HEK293 (cell line): ENCODE results near the gene SYNE3.

Source experiments
- CTCF ChIA-PET: fragments of 350-600 bp; formaldehyde crosslinking; extraction: SDS; loops from one replicate; lab custom pipeline; 2021; ENCODE audit warnings: antibody characterized with exemption; lab: Yijun Ruan, JAX
- POLR2A ChIA-PET: fragments of 300-600 bp; formaldehyde crosslinking; extraction: SDS; loops from one replicate; lab custom pipeline; 2020; ENCODE audit warnings: antibody characterized with exemption, inconsistent platforms; lab: Yijun Ruan, JAX
- H3K27ac ChIP-seq: fragments of 200-500 bp; sonication (Bioruptor generic); 2 replicates; pipeline ENCODE4 v1.5.1; 2014; ENCODE audit warnings: low read depth, low read length, control low read depth, inconsistent platforms; ENCODE audit errors: extremely low read depth
- H3K36me3 ChIP-seq, 2 experiments: fragments of 200-500 bp in 1 of 2; sonication (Bioruptor generic) in 1 of 2; 1 replicate in 1 of 2; 2 replicates in 1 of 2; pipeline ENCODE4 v1.5.1; 2014 to 2017; ENCODE audit warnings: inconsistent platforms in 2 of 2, low read length in 2 of 2; ENCODE audit not compliant: control insufficient read depth in 2 of 2, insufficient read depth in 1 of 2
- H3K4me1 ChIP-seq: fragments of 200-500 bp; sonication (Bioruptor generic); 2 replicates; pipeline ENCODE4 v1.5.1; 2014; ENCODE audit warnings: mild to moderate bottlenecking, low read length, inconsistent platforms; ENCODE audit not compliant: control insufficient read depth, insufficient read depth
- H3K4me3 ChIP-seq: 2 replicates; pipeline ENCODE4 v1.5.1; 2011; ENCODE audit warnings: low read depth, mild to moderate bottlenecking, control low read depth, low read length, moderate library complexity
- H3K9me3 ChIP-seq: fragments of 200-500 bp; sonication (Bioruptor generic); 2 replicates; pipeline ENCODE4 v1.5.1; 2014; ENCODE audit warnings: low read depth, low read length, inconsistent platforms; ENCODE audit not compliant: control insufficient read depth, insufficient read depth
- EGR2 ChIP-seq: fragments of 450-650 bp; formaldehyde crosslinking; IDR thresholded peaks from 2 replicates; pipeline ENCODE4 v1.5.1; 2016; ENCODE audit warnings: low read depth, missing biosample characterization, missing genetic modification characterization
- HOXC10 ChIP-seq: sonication (generic); formaldehyde crosslinking; IDR thresholded peaks from 2 replicates; pipeline ENCODE4 v1.8.1; 2023; ENCODE audit warnings: mild to moderate bottlenecking, missing genetic modification reagents
- ZBTB21 ChIP-seq: fragments of 450-650 bp; formaldehyde crosslinking; IDR thresholded peaks from 2 replicates; pipeline ENCODE4 v1.5.1; 2017; ENCODE audit warnings: missing biosample characterization, missing genetic modification characterization
- ZNF140 ChIP-seq: fragments of 450-650 bp; formaldehyde crosslinking; IDR thresholded peaks from 2 replicates; pipeline ENCODE4 v1.5.1; 2016; ENCODE audit warnings: missing biosample characterization, missing genetic modification characterization
- ZNF175 ChIP-seq: fragments of 450-650 bp; formaldehyde crosslinking; IDR thresholded peaks from 2 replicates; pipeline ENCODE4 v1.5.1; 2016; ENCODE audit warnings: missing biosample characterization, missing genetic modification characterization
- TF ChIP-seq, protein P1 (sequence below): fragments of 450-650 bp; formaldehyde crosslinking; IDR thresholded peaks from 2 replicates; pipeline ENCODE4 v1.5.1; 2017; ENCODE audit warnings: missing biosample characterization, missing genetic modification characterization
- TF ChIP-seq, protein P2 (sequence below): IDR thresholded peaks from 2 replicates; pipeline ENCODE4 v1.6.1; 2011; ENCODE audit warnings: mild to moderate bottlenecking, low read depth, low read length, borderline replicate concordance
- TF ChIP-seq, protein P3 (sequence below): fragments of 450-650 bp; formaldehyde crosslinking; IDR thresholded peaks from 2 replicates; pipeline ENCODE4 v1.5.1; 2016; ENCODE audit warnings: missing biosample characterization, missing genetic modification characterization, borderline replicate concordance
- TF ChIP-seq, protein P4 (sequence below): fragments of 450-650 bp; formaldehyde crosslinking; IDR thresholded peaks from 2 replicates; pipeline ENCODE4; 2016; ENCODE audit warnings: missing biosample characterization, missing genetic modification characterization
- TF ChIP-seq, protein P5 (sequence below): fragments of 450-650 bp; formaldehyde crosslinking; IDR thresholded peaks from 2 replicates; pipeline ENCODE4 v1.5.0; 2017; ENCODE audit warnings: missing biosample characterization, missing genetic modification characterization, borderline replicate concordance

The SYNE3 gene

DNA sequence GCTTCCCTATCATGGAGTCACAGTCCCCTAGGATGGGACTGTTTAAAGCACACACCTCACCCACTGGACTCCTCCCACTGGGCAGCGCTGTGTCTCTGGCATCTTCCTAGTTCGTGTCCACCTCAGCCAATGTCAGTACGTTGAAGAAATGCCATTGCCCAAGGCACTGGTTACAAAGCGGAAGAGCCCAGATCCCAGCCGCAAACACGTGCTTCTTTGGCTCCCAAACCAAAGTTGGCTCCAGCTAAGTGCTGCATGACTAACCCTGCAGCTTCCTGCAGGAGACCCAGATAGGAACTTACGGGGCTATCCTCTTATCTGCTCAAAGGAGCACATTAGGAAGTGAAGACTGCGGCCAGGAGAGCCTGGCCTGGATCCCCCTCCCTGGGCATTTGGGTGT, 9.3 kb downstream of the SYNE3 start (continued):
- TF ChIP-seq, protein P1, sequence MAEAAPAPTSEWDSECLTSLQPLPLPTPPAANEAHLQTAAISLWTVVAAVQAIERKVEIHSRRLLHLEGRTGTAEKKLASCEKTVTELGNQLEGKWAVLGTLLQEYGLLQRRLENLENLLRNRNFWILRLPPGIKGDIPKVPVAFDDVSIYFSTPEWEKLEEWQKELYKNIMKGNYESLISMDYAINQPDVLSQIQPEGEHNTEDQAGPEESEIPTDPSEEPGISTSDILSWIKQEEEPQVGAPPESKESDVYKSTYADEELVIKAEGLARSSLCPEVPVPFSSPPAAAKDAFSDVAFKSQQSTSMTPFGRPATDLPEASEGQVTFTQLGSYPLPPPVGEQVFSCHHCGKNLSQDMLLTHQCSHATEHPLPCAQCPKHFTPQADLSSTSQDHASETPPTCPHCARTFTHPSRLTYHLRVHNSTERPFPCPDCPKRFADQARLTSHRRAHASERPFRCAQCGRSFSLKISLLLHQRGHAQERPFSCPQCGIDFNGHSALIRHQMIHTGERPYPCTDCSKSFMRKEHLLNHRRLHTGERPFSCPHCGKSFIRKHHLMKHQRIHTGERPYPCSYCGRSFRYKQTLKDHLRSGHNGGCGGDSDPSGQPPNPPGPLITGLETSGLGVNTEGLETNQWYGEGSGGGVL (tag by site-specific recombination): no peak
- no peak for TF ChIP-seq EGR2
- TF ChIP-seq, protein P2, sequence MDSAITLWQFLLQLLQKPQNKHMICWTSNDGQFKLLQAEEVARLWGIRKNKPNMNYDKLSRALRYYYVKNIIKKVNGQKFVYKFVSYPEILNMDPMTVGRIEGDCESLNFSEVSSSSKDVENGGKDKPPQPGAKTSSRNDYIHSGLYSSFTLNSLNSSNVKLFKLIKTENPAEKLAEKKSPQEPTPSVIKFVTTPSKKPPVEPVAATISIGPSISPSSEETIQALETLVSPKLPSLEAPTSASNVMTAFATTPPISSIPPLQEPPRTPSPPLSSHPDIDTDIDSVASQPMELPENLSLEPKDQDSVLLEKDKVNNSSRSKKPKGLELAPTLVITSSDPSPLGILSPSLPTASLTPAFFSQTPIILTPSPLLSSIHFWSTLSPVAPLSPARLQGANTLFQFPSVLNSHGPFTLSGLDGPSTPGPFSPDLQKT: no peak

DNA sequence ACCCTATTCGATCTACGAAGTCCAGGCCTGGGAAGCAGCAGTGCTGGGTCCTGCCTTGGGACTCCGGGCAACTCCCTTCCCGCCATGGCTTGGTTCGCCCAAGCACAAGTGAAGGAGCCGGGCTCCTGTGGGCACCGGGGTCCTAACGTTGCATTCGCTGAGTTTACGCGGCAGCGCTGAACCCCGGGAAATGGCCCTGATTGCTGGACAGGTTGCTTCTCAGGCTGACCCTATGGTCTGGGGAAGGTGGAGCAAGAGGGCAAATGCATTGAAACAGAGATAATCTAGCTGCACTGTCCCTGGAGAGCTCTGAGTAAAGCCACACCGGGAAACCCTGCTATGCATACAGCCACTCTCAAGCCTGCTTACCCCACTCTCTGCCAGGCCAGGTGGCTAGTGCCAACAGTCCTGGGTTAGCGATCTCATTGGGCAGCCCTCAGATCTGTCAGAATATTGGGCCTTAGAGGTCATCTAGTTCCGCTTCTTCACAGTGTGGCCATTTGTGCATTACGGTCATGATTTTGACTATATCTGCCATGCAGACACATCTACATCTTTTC, 11.3 kb downstream of the SYNE3 start:
- POLR2A ChIA-PET: no interaction called here
- no peak overlapping the region for H3K27ac ChIP-seq
- TF ChIP-seq EGR2 (no peak), HOXC10 (CRISPR knock-in tag) (no peak), ZNF140 (tag by site-specific recombination) (no peak), ZNF175 (tag by site-specific recombination) (no peak), ZBTB21 (tag by site-specific recombination) (no peak)
- TF ChIP-seq, protein P3, sequence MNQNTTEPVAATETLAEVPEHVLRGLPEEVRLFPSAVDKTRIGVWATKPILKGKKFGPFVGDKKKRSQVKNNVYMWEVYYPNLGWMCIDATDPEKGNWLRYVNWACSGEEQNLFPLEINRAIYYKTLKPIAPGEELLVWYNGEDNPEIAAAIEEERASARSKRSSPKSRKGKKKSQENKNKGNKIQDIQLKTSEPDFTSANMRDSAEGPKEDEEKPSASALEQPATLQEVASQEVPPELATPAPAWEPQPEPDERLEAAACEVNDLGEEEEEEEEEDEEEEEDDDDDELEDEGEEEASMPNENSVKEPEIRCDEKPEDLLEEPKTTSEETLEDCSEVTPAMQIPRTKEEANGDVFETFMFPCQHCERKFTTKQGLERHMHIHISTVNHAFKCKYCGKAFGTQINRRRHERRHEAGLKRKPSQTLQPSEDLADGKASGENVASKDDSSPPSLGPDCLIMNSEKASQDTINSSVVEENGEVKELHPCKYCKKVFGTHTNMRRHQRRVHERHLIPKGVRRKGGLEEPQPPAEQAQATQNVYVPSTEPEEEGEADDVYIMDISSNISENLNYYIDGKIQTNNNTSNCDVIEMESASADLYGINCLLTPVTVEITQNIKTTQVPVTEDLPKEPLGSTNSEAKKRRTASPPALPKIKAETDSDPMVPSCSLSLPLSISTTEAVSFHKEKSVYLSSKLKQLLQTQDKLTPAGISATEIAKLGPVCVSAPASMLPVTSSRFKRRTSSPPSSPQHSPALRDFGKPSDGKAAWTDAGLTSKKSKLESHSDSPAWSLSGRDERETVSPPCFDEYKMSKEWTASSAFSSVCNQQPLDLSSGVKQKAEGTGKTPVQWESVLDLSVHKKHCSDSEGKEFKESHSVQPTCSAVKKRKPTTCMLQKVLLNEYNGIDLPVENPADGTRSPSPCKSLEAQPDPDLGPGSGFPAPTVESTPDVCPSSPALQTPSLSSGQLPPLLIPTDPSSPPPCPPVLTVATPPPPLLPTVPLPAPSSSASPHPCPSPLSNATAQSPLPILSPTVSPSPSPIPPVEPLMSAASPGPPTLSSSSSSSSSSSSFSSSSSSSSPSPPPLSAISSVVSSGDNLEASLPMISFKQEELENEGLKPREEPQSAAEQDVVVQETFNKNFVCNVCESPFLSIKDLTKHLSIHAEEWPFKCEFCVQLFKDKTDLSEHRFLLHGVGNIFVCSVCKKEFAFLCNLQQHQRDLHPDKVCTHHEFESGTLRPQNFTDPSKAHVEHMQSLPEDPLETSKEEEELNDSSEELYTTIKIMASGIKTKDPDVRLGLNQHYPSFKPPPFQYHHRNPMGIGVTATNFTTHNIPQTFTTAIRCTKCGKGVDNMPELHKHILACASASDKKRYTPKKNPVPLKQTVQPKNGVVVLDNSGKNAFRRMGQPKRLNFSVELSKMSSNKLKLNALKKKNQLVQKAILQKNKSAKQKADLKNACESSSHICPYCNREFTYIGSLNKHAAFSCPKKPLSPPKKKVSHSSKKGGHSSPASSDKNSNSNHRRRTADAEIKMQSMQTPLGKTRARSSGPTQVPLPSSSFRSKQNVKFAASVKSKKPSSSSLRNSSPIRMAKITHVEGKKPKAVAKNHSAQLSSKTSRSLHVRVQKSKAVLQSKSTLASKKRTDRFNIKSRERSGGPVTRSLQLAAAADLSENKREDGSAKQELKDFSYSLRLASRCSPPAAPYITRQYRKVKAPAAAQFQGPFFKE (tag by site-specific recombination): no peak
- TF ChIP-seq, protein P4, sequence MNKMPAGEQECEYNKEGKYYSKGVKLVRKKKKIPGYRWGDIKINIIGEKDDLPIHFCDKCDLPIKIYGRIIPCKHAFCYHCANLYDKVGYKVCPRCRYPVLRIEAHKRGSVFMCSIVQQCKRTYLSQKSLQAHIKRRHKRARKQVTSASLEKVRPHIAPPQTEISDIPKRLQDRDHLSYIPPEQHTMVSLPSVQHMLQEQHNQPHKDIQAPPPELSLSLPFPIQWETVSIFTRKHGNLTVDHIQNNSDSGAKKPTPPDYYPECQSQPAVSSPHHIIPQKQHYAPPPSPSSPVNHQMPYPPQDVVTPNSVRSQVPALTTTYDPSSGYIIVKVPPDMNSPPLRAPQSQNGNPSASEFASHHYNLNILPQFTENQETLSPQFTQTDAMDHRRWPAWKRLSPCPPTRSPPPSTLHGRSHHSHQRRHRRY (tag by site-specific recombination): no peak
- TF ChIP-seq, protein P5, sequence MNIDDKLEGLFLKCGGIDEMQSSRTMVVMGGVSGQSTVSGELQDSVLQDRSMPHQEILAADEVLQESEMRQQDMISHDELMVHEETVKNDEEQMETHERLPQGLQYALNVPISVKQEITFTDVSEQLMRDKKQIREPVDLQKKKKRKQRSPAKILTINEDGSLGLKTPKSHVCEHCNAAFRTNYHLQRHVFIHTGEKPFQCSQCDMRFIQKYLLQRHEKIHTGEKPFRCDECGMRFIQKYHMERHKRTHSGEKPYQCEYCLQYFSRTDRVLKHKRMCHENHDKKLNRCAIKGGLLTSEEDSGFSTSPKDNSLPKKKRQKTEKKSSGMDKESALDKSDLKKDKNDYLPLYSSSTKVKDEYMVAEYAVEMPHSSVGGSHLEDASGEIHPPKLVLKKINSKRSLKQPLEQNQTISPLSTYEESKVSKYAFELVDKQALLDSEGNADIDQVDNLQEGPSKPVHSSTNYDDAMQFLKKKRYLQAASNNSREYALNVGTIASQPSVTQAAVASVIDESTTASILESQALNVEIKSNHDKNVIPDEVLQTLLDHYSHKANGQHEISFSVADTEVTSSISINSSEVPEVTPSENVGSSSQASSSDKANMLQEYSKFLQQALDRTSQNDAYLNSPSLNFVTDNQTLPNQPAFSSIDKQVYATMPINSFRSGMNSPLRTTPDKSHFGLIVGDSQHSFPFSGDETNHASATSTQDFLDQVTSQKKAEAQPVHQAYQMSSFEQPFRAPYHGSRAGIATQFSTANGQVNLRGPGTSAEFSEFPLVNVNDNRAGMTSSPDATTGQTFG (tag by site-specific recombination): no peak
- TF ChIP-seq, all 188 proteins: peak for 0
- no peak overlapping the region for H3K4me3 ChIP-seq
- no peaks in the 10 kb centered on the region for H3K36me3 ChIP-seq
- no peaks in the 10 kb centered on the region for H3K9me3 ChIP-seq
- CTCF ChIA-PET: interaction anchor here (0.9 kb wide), 1 partner anchor 22 kb away, joined by 3 read pairs; no protein-coding TSS in a partner anchor
- no peaks in the 10 kb centered on the region for H3K4me1 ChIP-seq
